GM12878 (cell line): Measurements from ENCODE around the gene CHAMP1. TPM values are rescaled to one million over a fixed set of nuclear protein-coding genes. Genes with fewer than 3 reads are reported as not detected.
A peak's percentile ranks its signal among the peaks of the same experiment; 100 is the strongest.

Source experiments
- ATAC-seq: fragments of 200-7000 bp; cut with Tn5 transposase; 3 replicates; pipeline ENCODE4 v1.9.1; 2020; ENCODE audit warnings: mild to moderate bottlenecking, moderate library complexity
- BruUV-seq: library from RNA; stranded (reverse); fragments of 400-500 nt; replicated peaks from 2 replicates; lab custom pipeline; 2021; lab: Mats Ljungman, UMichigan
- CTCF ChIA-PET: fragments of 300-600 bp; sonication (Branson Sonifier 250); formaldehyde crosslinking; extraction: SDS; loops from one replicate; lab custom pipeline; 2021; ENCODE audit warnings: inconsistent platforms; lab: Yijun Ruan, JAX
- POLR2A ChIA-PET: fragments of 350-600 bp; formaldehyde crosslinking; extraction: SDS; loops from one replicate; lab custom pipeline; 2021; ENCODE audit warnings: inconsistent platforms; lab: Charles Lee
- RAD21 ChIA-PET: fragments of 300-600 bp; sonication (Branson Sonifier 250); formaldehyde crosslinking; loops from one replicate; lab custom pipeline; 2023; ENCODE audit warnings: antibody characterized with exemption; ENCODE audit not compliant: unreplicated experiment; lab: Charles Lee
- SMC1A ChIA-PET: fragments of 300-600 bp; sonication (Branson Sonifier 250); formaldehyde crosslinking; loops from one replicate; lab custom pipeline; 2023; ENCODE audit not compliant: unreplicated experiment, uncharacterized antibody; lab: Charles Lee
- DNase-seq: peaks from one replicate; pipeline ENCODE4 v3.0.0-alpha.2; 2011; ENCODE audit warnings: low read depth, low spot score
- FAIRE-seq: peaks from 3 replicates; lab custom pipeline; 2011; peaks lifted over from hg19 to GRCh38; lab: Jason Lieb, UNC
- H2AFZ ChIP-seq: 2 replicates; pipeline ENCODE4 v1.6.0; 2011; ENCODE audit warnings: low read depth, low read length, control low read depth; ENCODE audit not compliant: control insufficient read depth
- H3K27ac ChIP-seq: 2 replicates; pipeline ENCODE4 v1.5.1; 2011; ENCODE audit warnings: control low read depth; ENCODE audit not compliant: control insufficient read depth, insufficient read depth
- H3K27me3 ChIP-seq, 2 experiments: replicated peaks in 1 of 2; 2 replicates each; pipeline versions ENCODE4 v1.6.0 to v1.6.1; 2011; ENCODE audit warnings: low read length in 1 of 2; ENCODE audit not compliant: control insufficient read depth in 2 of 2, insufficient read depth in 2 of 2
- H3K36me3 ChIP-seq, 2 experiments: 2 replicates each; pipeline ENCODE4 v1.5.1; 2011; ENCODE audit warnings: low read length in 1 of 2; ENCODE audit not compliant: control insufficient read depth in 2 of 2, insufficient read depth in 2 of 2
- H3K4me1 ChIP-seq: 2 replicates; pipeline ENCODE4 v1.6.1; 2011; ENCODE audit warnings: mild to moderate bottlenecking, low read length, moderate library complexity, mixed read lengths; ENCODE audit not compliant: control insufficient read depth, insufficient read depth
- H3K4me2 ChIP-seq: 2 replicates; pipeline ENCODE4 v1.6.0; 2011; ENCODE audit warnings: control low read depth; ENCODE audit not compliant: control insufficient read depth, insufficient read depth
- H3K4me3 ChIP-seq: fragments of 200-600 bp; sonication (generic); 2 replicates; pipeline ENCODE4 v1.5.1; 2016
- H3K79me2 ChIP-seq: 2 replicates; pipeline ENCODE4 v1.6.0; 2011; ENCODE audit warnings: low read length; ENCODE audit not compliant: control insufficient read depth, insufficient read depth
- H3K9ac ChIP-seq: 2 replicates; pipeline ENCODE4 v1.8.0; 2011; ENCODE audit warnings: low read length, control low read depth, mixed read lengths; ENCODE audit not compliant: control insufficient read depth, insufficient read depth
- H3K9me3 ChIP-seq: replicated peaks from 3 replicates; pipeline ENCODE4 v1.5.1; 2011; ENCODE audit warnings: mild to moderate bottlenecking, low read length; ENCODE audit not compliant: control insufficient read depth, insufficient read depth
- H4K20me1 ChIP-seq: 2 replicates; pipeline ENCODE4 v1.6.0; 2011; ENCODE audit not compliant: control insufficient read depth, insufficient read depth
- BHLHE40 ChIP-seq, 2 experiments: fragments of 450-650 bp in 1 of 2; IDR thresholded peaks; 2 replicates each; pipeline ENCODE4 v1.6.1; 2011 to 2017; ENCODE audit warnings: low read depth in 2 of 2, borderline replicate concordance in 1 of 2, improper control_type of control experiment in 1 of 2, low read length in 1 of 2, mild to moderate bottlenecking in 1 of 2
- CREM ChIP-seq: IDR thresholded peaks from 2 replicates; pipeline ENCODE4 v1.6.1; 2014; ENCODE audit warnings: antibody characterized with exemption, low read depth
- DPF2 ChIP-seq: fragments of 450-650 bp; IDR thresholded peaks from 2 replicates; pipeline ENCODE4 v1.6.1; 2017; ENCODE audit warnings: mild to moderate bottlenecking
- FOXM1 ChIP-seq: IDR thresholded peaks from 2 replicates; pipeline ENCODE4 v1.6.1; 2012; ENCODE audit warnings: low read depth, mild to moderate bottlenecking, inconsistent platforms, low read length, moderate library complexity
- HCFC1 ChIP-seq: fragments of 150-350 bp; IDR thresholded peaks from 2 replicates; pipeline ENCODE4 v1.6.1; 2014; ENCODE audit warnings: low read length
- NBN ChIP-seq: fragments of 450-650 bp; IDR thresholded peaks from 2 replicates; pipeline ENCODE4 v1.6.1; 2016
- NR2C1 ChIP-seq: fragments of 450-650 bp; IDR thresholded peaks from 2 replicates; pipeline ENCODE4 v1.6.1; 2017; ENCODE audit warnings: antibody characterized with exemption, mild to moderate bottlenecking, moderate library complexity
- PKNOX1 ChIP-seq: fragments of 450-650 bp; IDR thresholded peaks from 2 replicates; pipeline ENCODE4 v1.6.1; 2016; ENCODE audit warnings: mild to moderate bottlenecking
- POLR2A ChIP-seq: IDR thresholded peaks from 2 replicates; pipeline ENCODE4 v1.6.1; 2011; ENCODE audit warnings: low read depth, mild to moderate bottlenecking, low read length
- PRDM15 ChIP-seq: fragments of 450-650 bp; formaldehyde crosslinking; IDR thresholded peaks from 2 replicates; pipeline ENCODE4 v1.4.0; 2020; ENCODE audit warnings: mild to moderate bottlenecking, moderate library complexity
- SP1 ChIP-seq: IDR thresholded peaks from one replicate; pipeline ENCODE4 v1.6.1; 2011; ENCODE audit warnings: low read depth, low read length
- TCF7 ChIP-seq: IDR thresholded peaks from 2 replicates; pipeline ENCODE4 v1.6.1; 2014; ENCODE audit warnings: antibody characterized with exemption, borderline replicate concordance
- ZNF24 ChIP-seq: fragments of 450-650 bp; IDR thresholded peaks from 2 replicates; pipeline ENCODE4 v1.6.1; 2017; ENCODE audit warnings: antibody characterized with exemption, mild to moderate bottlenecking
- WGBS: methylation state at CpG from one replicate; pipeline ENCODE4 v1.1.6; 2016; ENCODE audit warnings: low lambda C conversion rate; ENCODE audit not compliant: insufficient replicate concordance, insufficient coverage; ENCODE audit errors: missing lambda C conversion rate; 5-methylcytosine and 5-hydroxymethylcytosine counted together
- in situ Hi-C: fragments of 300-500 bp; cut with MboI; formaldehyde crosslinking; loops from 9 replicates; pipeline ENCODE4 v1.14.3; 2018; ENCODE audit warnings: mixed read lengths
- intact Hi-C: fragments of 100-400 bp; cut with micrococcal nuclease; formaldehyde crosslinking; loops from one replicate; pipeline ENCODE4 v1.14.2; 2022; ENCODE audit not compliant: unreplicated experiment
- polyA plus RNA-seq, 11 experiments: library from polyadenylated mRNA; depleted of rRNA in 4 of 11; unstranded in 6 of 11; stranded (reverse) in 5 of 11; fragments of >200 nt; fragmentation: Nextera tagmentation in 4 of 11; fragmentation: Illumina TruSeq in 1 of 11; extraction: Ambion mirVana in 4 of 11; extraction: Trizol in 1 of 11; gene quantifications; 1 replicate in 1 of 11; 2 replicates in 10 of 11; pipeline versions ENCODE4 v1.2.1 to v1.2.3, GENCODE V29; 2011 to 2016; ENCODE audit warnings: inconsistent platforms in 2 of 11, missing spikeins in 2 of 11, low read depth in 1 of 11
- total RNA-seq, 4 experiments: library from RNA; depleted of rRNA in 3 of 4; stranded (reverse); fragments of >200 nt in 3 of 4; fragmentation: Illumina TruSeq in 1 of 4; extraction: Trizol in 1 of 4; gene quantifications; 2 replicates each; pipeline versions ENCODE4 v1.2.1 to v1.2.3, GENCODE V29; 2013 to 2021
- TF ChIP-seq, protein P1 (sequence below): fragments of 450-650 bp; conservative IDR thresholded peaks from 2 replicates; pipeline ENCODE4 v1.6.1; 2017; ENCODE audit warnings: mild to moderate bottlenecking, moderate library complexity
- TF ChIP-seq, protein P2 (sequence below): fragments of 450-650 bp; IDR thresholded peaks from 2 replicates; pipeline ENCODE4 v1.6.1; 2017; ENCODE audit warnings: low read depth, mild to moderate bottlenecking, moderate library complexity

CHAMP1 gene
- total and polyA plus RNA-seq, 10 of the 15 experiments (the other 5 are each of a cell fraction or from before 2014, with no cell fraction given), result 1.1 to 54.8 (median 23.9) TPM

DNA sequence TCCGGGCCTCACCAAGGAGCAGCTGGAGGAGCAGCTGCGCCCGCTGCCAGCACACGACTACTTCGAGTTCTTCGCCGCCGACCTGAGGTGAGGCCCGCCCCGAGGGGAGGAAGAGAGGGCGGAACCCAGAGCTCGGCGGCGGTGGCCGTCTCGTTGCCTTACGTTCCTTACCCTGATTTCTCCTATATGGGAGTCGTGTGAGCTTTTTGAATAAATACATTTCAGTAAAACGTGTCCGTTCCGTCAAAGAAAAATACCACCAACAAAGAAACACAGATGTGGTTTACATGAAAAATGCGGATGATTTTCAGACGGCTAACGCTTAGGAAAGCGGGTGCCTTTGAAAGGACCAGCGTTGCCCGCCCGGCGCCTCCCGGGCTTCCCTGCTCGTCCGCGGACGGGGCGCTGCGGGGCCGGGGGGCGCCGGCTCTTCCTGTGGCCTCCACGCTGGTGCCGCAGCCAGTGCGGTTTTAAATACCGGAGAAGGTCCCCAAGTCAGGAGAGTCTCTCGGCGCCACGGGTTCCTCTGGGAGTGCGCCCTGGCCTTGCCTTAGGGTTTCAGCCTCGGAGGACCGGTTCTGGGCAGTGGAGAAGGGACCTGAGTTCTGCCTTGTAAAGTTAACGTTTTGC is 32.1 kb upstream of the CHAMP1 start:
- SMC1A ChIA-PET, result interaction anchor here (0.8 to 2.5 kb wide), 3 partner anchors 9 to 38 kb away, joined by 3 to 27 read pairs (median 3); partner anchors contain the start of gene CHAMP1
- TF ChIP-seq CREM (0 out of 2 replicates have a peak, but pooled peaks have one; percentile 29), BHLHE40 (IDR thresholded peaks at IDR 0.05; ENCODE audit: borderline replicate concordance in 1 of 2, low read depth in 2 of 2, low read length in 1 of 2) (0 out of 4 replicates have a peak, but pooled peaks of 1 of the 2 experiments have one; percentile 48), NBN (peak; percentile 73; the same call in 1 of the 2 replicates), SP1 (no peak), PKNOX1 (no peak), HCFC1 (no peak), POLR2A (no peak), ZNF24 (peak; percentile 58; the same call in 1 of the 2 replicates), NR2C1 (no peak), PRDM15 (CRISPR knock-in tag) (no peak), FOXM1 (no peak), TCF7 (no peak), DPF2 (no peak)
- TF ChIP-seq, protein P1, sequence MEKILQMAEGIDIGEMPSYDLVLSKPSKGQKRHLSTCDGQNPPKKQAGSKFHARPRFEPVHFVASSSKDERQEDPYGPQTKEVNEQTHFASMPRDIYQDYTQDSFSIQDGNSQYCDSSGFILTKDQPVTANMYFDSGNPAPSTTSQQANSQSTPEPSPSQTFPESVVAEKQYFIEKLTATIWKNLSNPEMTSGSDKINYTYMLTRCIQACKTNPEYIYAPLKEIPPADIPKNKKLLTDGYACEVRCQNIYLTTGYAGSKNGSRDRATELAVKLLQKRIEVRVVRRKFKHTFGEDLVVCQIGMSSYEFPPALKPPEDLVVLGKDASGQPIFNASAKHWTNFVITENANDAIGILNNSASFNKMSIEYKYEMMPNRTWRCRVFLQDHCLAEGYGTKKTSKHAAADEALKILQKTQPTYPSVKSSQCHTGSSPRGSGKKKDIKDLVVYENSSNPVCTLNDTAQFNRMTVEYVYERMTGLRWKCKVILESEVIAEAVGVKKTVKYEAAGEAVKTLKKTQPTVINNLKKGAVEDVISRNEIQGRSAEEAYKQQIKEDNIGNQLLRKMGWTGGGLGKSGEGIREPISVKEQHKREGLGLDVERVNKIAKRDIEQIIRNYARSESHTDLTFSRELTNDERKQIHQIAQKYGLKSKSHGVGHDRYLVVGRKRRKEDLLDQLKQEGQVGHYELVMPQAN, result peak; percentile 40
- TF ChIP-seq, protein P2, sequence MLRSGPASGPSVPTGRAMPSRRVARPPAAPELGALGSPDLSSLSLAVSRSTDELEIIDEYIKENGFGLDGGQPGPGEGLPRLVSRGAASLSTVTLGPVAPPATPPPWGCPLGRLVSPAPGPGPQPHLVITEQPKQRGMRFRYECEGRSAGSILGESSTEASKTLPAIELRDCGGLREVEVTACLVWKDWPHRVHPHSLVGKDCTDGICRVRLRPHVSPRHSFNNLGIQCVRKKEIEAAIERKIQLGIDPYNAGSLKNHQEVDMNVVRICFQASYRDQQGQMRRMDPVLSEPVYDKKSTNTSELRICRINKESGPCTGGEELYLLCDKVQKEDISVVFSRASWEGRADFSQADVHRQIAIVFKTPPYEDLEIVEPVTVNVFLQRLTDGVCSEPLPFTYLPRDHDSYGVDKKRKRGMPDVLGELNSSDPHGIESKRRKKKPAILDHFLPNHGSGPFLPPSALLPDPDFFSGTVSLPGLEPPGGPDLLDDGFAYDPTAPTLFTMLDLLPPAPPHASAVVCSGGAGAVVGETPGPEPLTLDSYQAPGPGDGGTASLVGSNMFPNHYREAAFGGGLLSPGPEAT, result peak; percentile 41; the same call in 1 of the 2 replicates

More for the DNA sequence above, 32.1 kb upstream of the CHAMP1 start:
- BruUV-seq, result no TSS peak
- DNase-seq (peak; percentile 23), ATAC-seq (peak; percentile 72), FAIRE-seq (no peak)
- H3K4me1 ChIP-seq, result peaks cover 6% of the 10 kb centered on the region
- RAD21 ChIA-PET, result interaction anchor here (1.1 to 3.5 kb wide), 4 partner anchors 30 to 53 kb away, joined by 3 to 24 read pairs (median 6); partner anchors contain the start of gene CHAMP1
- H3K4me3 ChIP-seq, result peak overlapping the region; percentile 88
- H3K4me2 ChIP-seq, result peak overlapping the region; percentile 31
- peak overlapping the region; percentile 57 for H2AFZ ChIP-seq
- peak overlapping the region; percentile 88 for H3K9ac ChIP-seq
- intact Hi-C loops (no loop called here), in situ Hi-C loops (no loop called here)
- 1% methylated on average over 46 of the region's 50 CpGs for WGBS
- CTCF ChIA-PET, result interaction anchor here (1.0 to 1.2 kb wide), 2 partner anchors 16 to 31 kb away, joined by 4 to 6 read pairs; no protein-coding TSS in a partner anchor
- H3K79me2 ChIP-seq, result peaks cover 29% of the 10 kb centered on the region
- POLR2A ChIA-PET, result interaction anchor here (1.0 to 4.0 kb wide), 6 partner anchors 17 to 58 kb away, joined by 3 to 39 read pairs (median 6); partner anchors contain the start of gene CHAMP1
- peaks cover 2 to 11% of the 10 kb centered on the region in 2 experiments for H3K36me3 ChIP-seq
- H3K27me3 ChIP-seq, result no peaks in the 10 kb centered on the region
- H4K20me1 ChIP-seq, result no peaks in the 10 kb centered on the region
- H3K9me3 ChIP-seq, result no peaks in the 10 kb centered on the region
- H3K27ac ChIP-seq, result peak overlapping the region; percentile 97
